Measurements from ENCODE around the gene TBX5.

DNA sequence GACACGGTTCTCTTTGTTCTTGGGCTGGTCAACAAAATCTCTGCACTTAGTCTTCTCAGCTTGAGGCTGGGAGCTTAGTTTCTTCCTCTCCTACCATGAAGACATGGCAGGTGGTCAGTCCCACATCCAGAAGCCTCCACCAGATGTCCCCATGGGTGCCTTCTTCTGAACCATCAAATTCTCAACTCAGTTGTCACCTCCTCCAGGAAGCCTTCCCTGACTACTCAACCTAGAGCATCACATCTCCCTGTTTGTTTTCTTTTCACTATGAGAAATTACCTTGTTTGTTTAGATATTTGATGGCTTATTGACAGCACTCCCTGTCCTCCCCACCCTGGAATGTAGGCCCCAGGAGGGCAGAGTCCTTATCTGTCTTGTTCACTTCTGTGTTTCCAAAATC, 84.4 kb downstream of the TBX5 start:
- TF ChIP-seq CTCF (optimal IDR thresholded peaks at IDR 0.05 in 1 of 3, IDR thresholded peaks at IDR 0.05 in 1 of 3, conservative IDR thresholded peaks at IDR 0.05 in 1 of 3; ENCODE audit: extremely low read depth in 1 of 3, insufficient read depth in 2 of 3, low read length in 3 of 3) (no peak), EZH2 (IDR thresholded peaks at IDR 0.05; ENCODE audit: low read length) (no peak)
